Peyer's patch (tissue), 4 donors: ENCODE measurements around the gene HOMER1. TPM values are rescaled to one million over a fixed set of nuclear protein-coding genes. Genes with fewer than 3 reads are reported as not detected.

ENCODE experiments used
- DNase-seq, 3 donors: peaks; one replicate each; pipeline ENCODE4 v3.0.0-alpha.2; 2017 to 2019
- H3K27ac ChIP-seq, 4 donors: fragments of 200-600 bp; sonication (generic); one replicate each; pipeline ENCODE4 v1.5.1; 2016 to 2019
- H3K27me3 ChIP-seq, 2 donors: fragments of 200-600 bp; sonication (generic); one replicate each; pipeline ENCODE4 v1.5.1; 2019
- H3K36me3 ChIP-seq, 3 donors: fragments of 200-600 bp; sonication (generic); one replicate each; pipeline ENCODE4 v1.5.1; 2016 to 2019
- H3K4me1 ChIP-seq, 4 donors: fragments of 200-600 bp; sonication (generic); one replicate each; pipeline ENCODE4 v1.5.1; 2016 to 2019
- H3K4me3 ChIP-seq, 4 donors: fragments of 200-600 bp; sonication (generic); 1 replicate in 3 of 4; 2 replicates in 1 of 4; pipeline ENCODE4 v1.5.1; 2016 to 2019; ENCODE audit warnings: mild to moderate bottlenecking in 1 of 4
- H3K9me3 ChIP-seq, 4 donors: fragments of 200-600 bp; sonication (generic); one replicate each; pipeline ENCODE4 v1.5.1; 2016 to 2019; ENCODE audit warnings: mild to moderate bottlenecking in 1 of 4
- CTCF ChIP-seq, 6 experiments: fragments of 450-650 bp in 4 of 6; fragments of 200-600 bp in 2 of 6; sonication (generic) in 1 of 6; IDR thresholded peaks; one replicate each; pipeline ENCODE4 v1.5.1; 2017 to 2019; ENCODE audit warnings: antibody characterized with exemption in 6 of 6, mild to moderate bottlenecking in 3 of 6, moderate library complexity in 1 of 6
- POLR2A ChIP-seq, 2 donors: fragments of 450-650 bp; IDR thresholded peaks; one replicate each; pipeline ENCODE4 v1.5.1; 2017; ENCODE audit warnings: antibody characterized with exemption in 2 of 2, mild to moderate bottlenecking in 2 of 2, moderate library complexity in 2 of 2
- total RNA-seq, 4 donors: library from RNA; depleted of rRNA; stranded (reverse); fragments of >200 nt; gene quantifications; one replicate each; pipeline ENCODE4 v1.1.0, GENCODE V29; 2016

The HOMER1 gene
- total RNA-seq, 4 donors from 2014 or later = 1.0 to 23.1 (median 1.6) TPM

GRCh38 chr5:79459626-79460025, 54.3 kb downstream of the HOMER1 start:
- no peaks in the 10 kb centered on the region for H3K36me3 ChIP-seq
- no peak overlapping the region for H3K27ac ChIP-seq
- no peaks in the 10 kb centered on the region for H3K4me1 ChIP-seq
- H3K27me3 ChIP-seq = no peaks in the 10 kb centered on the region
- no peak overlapping the region for H3K4me3 ChIP-seq
- H3K9me3 ChIP-seq = no peaks in the 10 kb centered on the region
- no peak for DNase-seq
- TF ChIP-seq CTCF (IDR thresholded peaks at IDR 0.05) (no peak), POLR2A (IDR thresholded peaks at IDR 0.05) (no peak)

GRCh38 chr5:79456890-79457583, 56.9 kb downstream of the HOMER1 start:
- Histone ChIP-seq H3K4me1 (no peaks in the 10 kb centered on the region), H3K27me3 (no peaks in the 10 kb centered on the region), H3K9me3 (no peaks in the 10 kb centered on the region), H3K36me3 (no peaks in the 10 kb centered on the region), H3K4me3 (no peak overlapping the region), H3K27ac (no peak overlapping the region)
- no peak for TF ChIP-seq POLR2A (IDR thresholded peaks at IDR 0.05)
- TF ChIP-seq CTCF (IDR thresholded peaks at IDR 0.05) = no peak
- DNase-seq = no peak

- Histone ChIP-seq H3K27ac (no peak overlapping the region), H3K27me3 (no peaks in the 10 kb centered on the region), H3K4me1 (no peaks in the 10 kb centered on the region), H3K36me3 (no peaks in the 10 kb centered on the region), H3K4me3 (no peak overlapping the region), H3K9me3 (no peaks in the 10 kb centered on the region)
- TF ChIP-seq CTCF (IDR thresholded peaks at IDR 0.05) (no peak), POLR2A (IDR thresholded peaks at IDR 0.05) (no peak)
- DNase-seq = no peak
Observed at GRCh38 chr5:79456400-79456799, 57.5 kb downstream of the HOMER1 start.

GRCh38 chr5:79454043-79454442, 59.9 kb downstream of the HOMER1 start:
- Histone ChIP-seq H3K27me3 (no peaks in the 10 kb centered on the region), H3K4me3 (no peak overlapping the region), H3K36me3 (no peaks in the 10 kb centered on the region), H3K27ac (no peak overlapping the region), H3K9me3 (no peaks in the 10 kb centered on the region), H3K4me1 (no peaks in the 10 kb centered on the region)
- no peak for DNase-seq
- no peak for TF ChIP-seq POLR2A (IDR thresholded peaks at IDR 0.05)
- TF ChIP-seq CTCF (IDR thresholded peaks at IDR 0.05) = no peak

- H3K36me3 ChIP-seq = no peaks in the 10 kb centered on the region
- H3K27me3 ChIP-seq = no peaks in the 10 kb centered on the region
- no peak overlapping the region for H3K4me3 ChIP-seq
- no peak for TF ChIP-seq CTCF (IDR thresholded peaks at IDR 0.05)
- TF ChIP-seq POLR2A (IDR thresholded peaks at IDR 0.05) = no peak
- no peak overlapping the region for H3K27ac ChIP-seq
- H3K9me3 ChIP-seq = no peaks in the 10 kb centered on the region
- no peaks in the 10 kb centered on the region for H3K4me1 ChIP-seq
- DNase-seq = no peak
Observed at GRCh38 chr5:79448336-79448735, 65.6 kb downstream of the HOMER1 start.

- Histone ChIP-seq H3K9me3 (no peaks in the 10 kb centered on the region), H3K27ac (no peak overlapping the region), H3K4me1 (no peaks in the 10 kb centered on the region), H3K27me3 (no peaks in the 10 kb centered on the region), H3K36me3 (no peaks in the 10 kb centered on the region), H3K4me3 (no peak overlapping the region)
- no peak for DNase-seq
- TF ChIP-seq CTCF (IDR thresholded peaks at IDR 0.05) (no peak), POLR2A (IDR thresholded peaks at IDR 0.05) (no peak)
Observed at GRCh38 chr5:79436821-79437220, 77.1 kb downstream of the HOMER1 start.
